NCI-H2171 (cell line): Measurements from ENCODE around the gene MCM8.
"Not testable (repeated sequence)": the region's sequence is repeated elsewhere in the genome, so short reads cannot be mapped to it uniquely, and the experiment has no call there.

Experiments
- DNase-seq: peaks from one replicate; lab custom pipeline; 2025; lab: John Stamatoyannopoulos, UW

MCM8 gene

GRCh38 chr20:6007094-6007528, 56.7 kb downstream of the MCM8 start:
- no peak for DNase-seq

- DNase-seq, result no peak
These were observed 57.2 kb downstream of the MCM8 start for GRCh38 chr20:6007529-6008103.

- no peak for DNase-seq
These were observed 57.8 kb downstream of the MCM8 start for GRCh38 chr20:6008254-6008653.

- no peak for DNase-seq
These were observed 61.7 kb downstream of the MCM8 start for GRCh38 chr20:6012179-6012578.

- no peak for DNase-seq
These were observed 63.6 kb downstream of the MCM8 start for GRCh38 chr20:6014017-6014416.

- no peak for DNase-seq
These were observed 64.5 kb downstream of the MCM8 start for GRCh38 chr20:6014957-6015356.

GRCh38 chr20:6017467-6017866, 67.0 kb downstream of the MCM8 start:
- no peak for DNase-seq

- no peak for DNase-seq
These were observed 67.4 kb downstream of the MCM8 start for GRCh38 chr20:6017880-6018279.

- DNase-seq, result no peak
These were observed 74.3 kb downstream of the MCM8 start for GRCh38 chr20:6024768-6025167.

- no peak for DNase-seq
These were observed 75.6 kb downstream of the MCM8 start for GRCh38 chr20:6026051-6026450.

- DNase-seq, result no peak
These were observed 78.4 kb downstream of the MCM8 start for GRCh38 chr20:6028818-6029217.

- no peak for DNase-seq
These were observed 79.1 kb downstream of the MCM8 start for GRCh38 chr20:6029538-6029937.

- no peak for DNase-seq
These were observed 80.1 kb downstream of the MCM8 start for GRCh38 chr20:6030453-6031080.

GRCh38 chr20:6032907-6033306, 82.5 kb downstream of the MCM8 start:
- DNase-seq, result not testable (repeated sequence)

- no peak for DNase-seq
These were observed 83.9 kb downstream of the MCM8 start for GRCh38 chr20:6034134-6034969.

- DNase-seq, result no peak
These were observed 85.8 kb downstream of the MCM8 start for GRCh38 chr20:6036213-6036612.

GRCh38 chr20:6037082-6037481, 86.6 kb downstream of the MCM8 start:
- no peak for DNase-seq

GRCh38 chr20:6038256-6038655, 87.8 kb downstream of the MCM8 start:
- no peak for DNase-seq

GRCh38 chr20:6039766-6040165, 89.3 kb downstream of the MCM8 start:
- DNase-seq, result no peak

- DNase-seq, result no peak
These were observed 90.1 kb downstream of the MCM8 start for GRCh38 chr20:6040540-6040939.

GRCh38 chr20:6040958-6041807, 90.7 kb downstream of the MCM8 start:
- no peak for DNase-seq

- DNase-seq, result no peak
These were observed 91.4 kb downstream of the MCM8 start for GRCh38 chr20:6041808-6042265.
